H1 (cell line): Measurements from ENCODE around the gene ANKRD66. TPM values are rescaled to one million over a fixed set of nuclear protein-coding genes. Genes with fewer than 3 reads are reported as not detected.

Source experiments
- CTCF ChIA-PET: fragments of 300-600 bp; sonication (Branson Sonifier 250); formaldehyde crosslinking; loops from one replicate; lab custom pipeline; 2021; ENCODE audit not compliant: partially characterized antibody; lab: Charles Lee
- POLR2A ChIA-PET: fragments of 300-600 bp; sonication (Branson Sonifier 250); formaldehyde crosslinking; loops from one replicate; lab custom pipeline; 2021; ENCODE audit warnings: inconsistent platforms; ENCODE audit not compliant: partially characterized antibody; lab: Charles Lee
- DNase-seq, 2 experiments: peaks; one replicate each; pipeline versions ENCODE4 v3.0.0 to v3.0.0-alpha.2; 2010 to 2022; ENCODE audit warnings: low spot score in 2 of 2, low read depth in 1 of 2, mixed read lengths in 1 of 2
- FAIRE-seq: peaks from 2 replicates; lab custom pipeline; 2011; peaks lifted over from hg19 to GRCh38; lab: Jason Lieb, UNC
- H2AFZ ChIP-seq: 2 replicates; pipeline ENCODE4 v1.8.1; 2012; ENCODE audit warnings: low read length, inconsistent platforms
- H2AK5ac ChIP-seq: 2 replicates; pipeline ENCODE4 v1.6.1; 2013; ENCODE audit warnings: low read depth, low read length
- H2BK120ac ChIP-seq: replicated peaks from 2 replicates; pipeline ENCODE3; 2013; ENCODE audit warnings: low read depth, low read length, inconsistent platforms
- H2BK12ac ChIP-seq: 2 replicates; pipeline ENCODE4 v1.6.1; 2013; ENCODE audit warnings: low read depth, low read length
- H2BK15ac ChIP-seq: 2 replicates; pipeline ENCODE4 v1.6.1; 2013; ENCODE audit warnings: low read length
- H2BK20ac ChIP-seq: 2 replicates; pipeline ENCODE4 v1.6.1; 2013; ENCODE audit warnings: low read length
- H2BK5ac ChIP-seq: 2 replicates; pipeline ENCODE4 v1.6.1; 2013; ENCODE audit warnings: low read depth, low read length
- H3K14ac ChIP-seq: 2 replicates; pipeline ENCODE4 v1.6.1; 2013; ENCODE audit warnings: inconsistent platforms; ENCODE audit not compliant: insufficient read length
- H3K18ac ChIP-seq: 2 replicates; pipeline ENCODE4 v1.6.1; 2013; ENCODE audit warnings: low read length; ENCODE audit errors: extremely low read depth
- H3K23ac ChIP-seq: 2 replicates; pipeline ENCODE4 v1.6.1; 2013; ENCODE audit warnings: inconsistent platforms; ENCODE audit not compliant: insufficient read length
- H3K23me2 ChIP-seq: 2 replicates; pipeline ENCODE4 v1.6.1; 2013; ENCODE audit warnings: low read depth, low read length
- H3K27ac ChIP-seq: 2 replicates; pipeline ENCODE4 v1.6.1; 2011; ENCODE audit warnings: low read depth, low read length, inconsistent platforms
- H3K27me3 ChIP-seq, 4 experiments: replicated peaks in 1 of 4; 1 replicate in 1 of 4; 2 replicates in 3 of 4; pipeline versions ENCODE4 v1.6.1 to v1.8.1; 2011 to 2013; ENCODE audit warnings: low read length in 3 of 4, mild to moderate bottlenecking in 3 of 4, inconsistent platforms in 2 of 4, mixed read lengths in 2 of 4, moderate library complexity in 1 of 4; ENCODE audit not compliant: control insufficient read depth in 3 of 4, insufficient read depth in 3 of 4; ENCODE audit errors: extremely low read depth in 1 of 4
- H3K36me3 ChIP-seq, 4 experiments: 2 replicates each; pipeline versions ENCODE4 v1.6.1 to v1.8.1; 2011 to 2013; ENCODE audit warnings: mild to moderate bottlenecking in 4 of 4, low read length in 3 of 4, moderate library complexity in 2 of 4, control low read depth in 1 of 4, inconsistent platforms in 1 of 4; ENCODE audit not compliant: insufficient read depth in 4 of 4, control insufficient read depth in 2 of 4
- H3K4ac ChIP-seq: replicated peaks from 2 replicates; pipeline ENCODE3; 2013; ENCODE audit warnings: low read length, low read depth, mixed read lengths, inconsistent platforms; ENCODE audit not compliant: insufficient read length
- H3K4me1 ChIP-seq, 4 experiments: replicated peaks in 1 of 4; 1 replicate in 1 of 4; 2 replicates in 3 of 4; pipeline versions ENCODE4 v1.6.1 to v1.8.1; 2011 to 2013; ENCODE audit warnings: low read length in 3 of 4, inconsistent platforms in 2 of 4, mixed read lengths in 1 of 4; ENCODE audit not compliant: insufficient read depth in 4 of 4, control insufficient read depth in 3 of 4
- H3K4me2 ChIP-seq, 2 experiments: 2 replicates each; pipeline versions ENCODE4 v1.6.1 to v1.8.1; 2011 to 2013; ENCODE audit warnings: low read depth in 2 of 2, low read length in 2 of 2, control low read depth in 1 of 2, inconsistent platforms in 1 of 2, mild to moderate bottlenecking in 1 of 2; ENCODE audit not compliant: insufficient read depth in 1 of 2
- H3K4me3 ChIP-seq, 4 experiments: fragments of 200-600, 300-600 bp in 1 of 4; sonication (generic), shearing (Covaris generic), sonication (Bioruptor Twin) in 1 of 4; 2 replicates each; pipeline versions ENCODE4 v1.5.1 to v1.8.1; 2011 to 2016; ENCODE audit warnings: low read length in 4 of 4, low read depth in 3 of 4, control low read depth in 2 of 4, inconsistent platforms in 2 of 4, mild to moderate bottlenecking in 2 of 4, mixed read lengths in 1 of 4, moderate library complexity in 1 of 4; ENCODE audit not compliant: insufficient read depth in 2 of 4; ENCODE audit errors: extremely low read depth in 1 of 4
- H3K56ac ChIP-seq: replicated peaks from 2 replicates; pipeline ENCODE3; 2013; ENCODE audit warnings: low read depth, mild to moderate bottlenecking, mixed read lengths, low read length, inconsistent platforms; ENCODE audit not compliant: insufficient read length
- H3K79me1 ChIP-seq: 2 replicates; pipeline ENCODE4 v1.6.1; 2013; ENCODE audit warnings: low read depth, low read length, control low read depth
- H3K79me2 ChIP-seq, 2 experiments: 2 replicates each; pipeline versions ENCODE4 v1.6.1 to v1.8.1; 2012 to 2013; ENCODE audit warnings: low read length in 2 of 2, mild to moderate bottlenecking in 2 of 2, inconsistent platforms in 1 of 2; ENCODE audit not compliant: insufficient read depth in 2 of 2, control insufficient read depth in 1 of 2
- H3K9ac ChIP-seq, 4 experiments: replicated peaks in 1 of 4; 1 replicate in 1 of 4; 2 replicates in 3 of 4; pipeline versions ENCODE4 v1.6.1 to v1.8.1; 2011 to 2013; ENCODE audit warnings: low read depth in 3 of 4, low read length in 3 of 4, control low read depth in 2 of 4, mild to moderate bottlenecking in 2 of 4, moderate library complexity in 2 of 4, inconsistent platforms in 1 of 4; ENCODE audit errors: extremely low read depth in 1 of 4
- H3K9me3 ChIP-seq, 2 experiments: 2 replicates each; pipeline versions ENCODE4 v1.6.1 to v1.8.1; 2012 to 2013; ENCODE audit warnings: mild to moderate bottlenecking in 2 of 2, moderate library complexity in 2 of 2, control low read depth in 1 of 2, inconsistent platforms in 1 of 2, low read depth in 1 of 2, low read length in 1 of 2, mixed read lengths in 1 of 2; ENCODE audit not compliant: insufficient read depth in 2 of 2
- H4K20me1 ChIP-seq, 2 experiments: replicated peaks in 1 of 2; 2 replicates each; pipeline versions ENCODE3 to v1.8.1; 2011 to 2013; ENCODE audit warnings: inconsistent platforms in 2 of 2, low read length in 2 of 2, mild to moderate bottlenecking in 1 of 2; ENCODE audit not compliant: insufficient read depth in 2 of 2, control insufficient read depth in 1 of 2
- H4K5ac ChIP-seq: 2 replicates; pipeline ENCODE4 v1.6.1; 2013; ENCODE audit warnings: low read length, low read depth, mixed read lengths, inconsistent platforms; ENCODE audit not compliant: insufficient read length
- H4K8ac ChIP-seq: 2 replicates; pipeline ENCODE4 v1.8.0; 2013; ENCODE audit warnings: mild to moderate bottlenecking, moderate library complexity, low read length, inconsistent platforms; ENCODE audit not compliant: insufficient read depth; ENCODE audit errors: extremely low read depth
- H4K91ac ChIP-seq: replicated peaks from 2 replicates; pipeline ENCODE3; 2013; ENCODE audit warnings: low read length, mixed read lengths, inconsistent platforms; ENCODE audit not compliant: insufficient read length
- BCL11A ChIP-seq, 2 experiments: IDR thresholded peaks; one replicate each; pipeline ENCODE4 v1.6.1; 2011; ENCODE audit warnings: low read depth in 2 of 2, low read length in 2 of 2, mild to moderate bottlenecking in 2 of 2
- EZH2 ChIP-seq: fragments of 200-600 bp; sonication (generic); IDR thresholded peaks from 2 replicates; pipeline ENCODE4 v1.7.1; 2012; ENCODE audit warnings: low read depth, mild to moderate bottlenecking, moderate library complexity, low read length, inconsistent platforms; ENCODE audit not compliant: severe bottlenecking
- JUN ChIP-seq: IDR thresholded peaks from 2 replicates; pipeline ENCODE4 v1.6.1; 2011; ENCODE audit warnings: low read depth, mild to moderate bottlenecking, improper control_type of control experiment, low read length
- POLR2AphosphoS5 ChIP-seq: IDR thresholded peaks from 2 replicates; pipeline ENCODE4 v1.6.1; 2011; ENCODE audit warnings: low read depth, low read length
- POU5F1 ChIP-seq: IDR thresholded peaks from 2 replicates; pipeline ENCODE4 v1.6.1; 2011; ENCODE audit warnings: low read depth, mild to moderate bottlenecking, low read length, moderate library complexity
- RAD21 ChIP-seq, 2 experiments: IDR thresholded peaks in 1 of 2; conservative IDR thresholded peaks in 1 of 2; 2 replicates each; pipeline ENCODE4 v1.6.1; 2011; ENCODE audit warnings: low read depth in 2 of 2, low read length in 2 of 2, improper control_type of control experiment in 1 of 2, inconsistent platforms in 1 of 2, mild to moderate bottlenecking in 1 of 2, moderate library complexity in 1 of 2
- TEAD4 ChIP-seq: IDR thresholded peaks from 2 replicates; pipeline ENCODE4 v1.6.1; 2012; ENCODE audit warnings: low read depth, low read length, inconsistent platforms, mixed read lengths
- WGBS, 2 experiments: shearing (Covaris generic) in 1 of 2; methylation state at CpG; one replicate each; pipeline versions ENCODE4 v1.1.6 to v1.1.7; 2013 to 2015; ENCODE audit warnings: low lambda C conversion rate in 2 of 2, mixed read lengths in 2 of 2, inconsistent platforms in 1 of 2, low coverage in 1 of 2, missing lambda C conversion rate in 1 of 2; ENCODE audit not compliant: insufficient replicate concordance in 2 of 2, insufficient coverage in 1 of 2, insufficient read length in 1 of 2; ENCODE audit errors: extremely low coverage in 1 of 2, missing lambda C conversion rate in 1 of 2; 5-methylcytosine and 5-hydroxymethylcytosine counted together
- polyA plus RNA-seq, 7 experiments: library from polyadenylated mRNA; depleted of rRNA in 3 of 7; stranded (reverse) in 5 of 7; unstranded in 2 of 7; fragments of >200 nt in 5 of 7; fragments of 200-250 nt in 2 of 7; gene quantifications; 1 replicate in 5 of 7; 2 replicates in 1 of 7; 4 replicates in 1 of 7; pipeline versions ENCODE4 v1.2.1 to v1.2.3, GENCODE V29; 2011 to 2013; ENCODE audit warnings: missing spikeins in 2 of 7, mixed read lengths in 2 of 7
- total RNA-seq: library from RNA; stranded (reverse); fragmentation: NEBNext Ultra II Directional; extraction: Animal tissue kit (Norgen Biotek cat#: 25700); gene quantifications from 2 replicates; pipeline ENCODE4 v1.2.1, GENCODE V29; 2021
- TF ChIP-seq, protein P1 (sequence below): IDR thresholded peaks from 2 replicates; pipeline ENCODE4 v1.6.1; 2011; ENCODE audit warnings: low read depth, mild to moderate bottlenecking, low read length; ENCODE audit not compliant: insufficient read depth

Gene ANKRD66
- total and polyA plus RNA-seq, 2 of the 8 experiments (the other 6 are each of a cell fraction or from before 2014, with no cell fraction given): 0.05 TPM; not detected in 1

DNA sequence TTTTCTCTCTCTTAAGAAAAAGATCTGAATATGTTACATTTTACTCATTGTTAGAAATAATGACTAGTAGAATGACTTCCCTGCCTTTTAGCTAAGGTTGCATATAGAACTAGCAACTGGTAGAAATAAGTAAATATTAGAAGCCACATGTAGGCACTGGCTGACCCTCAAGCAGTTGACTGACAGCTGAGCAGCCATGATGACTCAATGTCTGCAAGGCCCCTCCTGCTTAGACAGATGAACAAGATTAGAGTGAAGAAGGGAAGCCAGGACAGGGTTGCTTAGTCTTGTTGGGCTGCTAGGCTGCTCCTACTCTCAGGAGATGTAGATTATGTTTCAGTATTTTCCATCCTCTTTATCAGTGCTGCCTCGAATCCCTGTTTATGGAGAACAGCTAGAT is 52.9 kb downstream of the ANKRD66 start:
- POLR2A ChIA-PET: no interaction called here
- Histone ChIP-seq H3K56ac (no peak overlapping the region), H3K9ac (no peak overlapping the region), H4K5ac (no peak overlapping the region), H4K8ac (no peak overlapping the region), H3K23me2 (no peaks in the 10 kb centered on the region), H3K4me2 (no peak overlapping the region), H3K4me1 (no peaks in the 10 kb centered on the region), H2AFZ (no peak overlapping the region), H3K4ac (no peak overlapping the region), H3K79me2 (no peaks in the 10 kb centered on the region), H2BK5ac (no peak overlapping the region), H3K79me1 (no peaks in the 10 kb centered on the region), H2BK120ac (no peak overlapping the region), H3K4me3 (no peak overlapping the region), H3K27me3 (no peaks in the 10 kb centered on the region), H3K23ac (no peak overlapping the region), H3K14ac (no peak overlapping the region), H3K36me3 (no peaks in the 10 kb centered on the region), H3K27ac (no peak overlapping the region), H4K20me1 (no peaks in the 10 kb centered on the region), H2BK12ac (no peak overlapping the region), H2AK5ac (no peak overlapping the region), H4K91ac (no peak overlapping the region), H3K18ac (no peak overlapping the region), H2BK20ac (no peak overlapping the region), H2BK15ac (no peak overlapping the region), H3K9me3 (no peaks in the 10 kb centered on the region)
- CTCF ChIA-PET: no interaction called here
- DNase-seq (no peak), FAIRE-seq (no peak)
- TF ChIP-seq, protein P1, sequence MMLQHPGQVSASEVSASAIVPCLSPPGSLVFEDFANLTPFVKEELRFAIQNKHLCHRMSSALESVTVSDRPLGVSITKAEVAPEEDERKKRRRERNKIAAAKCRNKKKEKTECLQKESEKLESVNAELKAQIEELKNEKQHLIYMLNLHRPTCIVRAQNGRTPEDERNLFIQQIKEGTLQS: no peak
- TF ChIP-seq JUN: no peak
- TF ChIP-seq EZH2: no peak
- TF ChIP-seq POU5F1: no peak
- no peak for TF ChIP-seq POLR2AphosphoS5
- no peak for TF ChIP-seq RAD21 (IDR thresholded peaks at IDR 0.05 in 1 of 2, conservative IDR thresholded peaks at IDR 0.05 in 1 of 2; ENCODE audit: low read depth in 2 of 2, low read length in 2 of 2)
- TF ChIP-seq BCL11A (IDR thresholded peaks at IDR 0.05; ENCODE audit: low read depth in 2 of 2, low read length in 2 of 2): no peak
- no peak for TF ChIP-seq TEAD4
- WGBS, 2 experiments: 94% methylated on average over 1 of the region's 1 CpG; no CpG with 5 or more reads in 1 of the 2 experiments
